A549 (cell line): ENCODE results near the gene TFF2. TPM values are rescaled to one million over a fixed set of nuclear protein-coding genes. Genes with fewer than 3 reads are reported as not detected.

Experiments used
- ATAC-seq, 2 experiments: fragments of 200-7000 bp in 1 of 2; fragments of >200 bp in 1 of 2; cut with Nextera tagmentation in 1 of 2; cut with Tn5 transposase in 1 of 2; 3 replicates each; pipeline versions ENCODE4 v1.8.0 to v1.9.1; 2018 to 2020; ENCODE audit warnings: mild to moderate bottlenecking in 1 of 2, moderate library complexity in 1 of 2
- CTCF ChIA-PET: fragments of 300-600 bp; sonication (Branson Sonifier 250); formaldehyde crosslinking; extraction: SDS; loops from one replicate; lab custom pipeline; 2021; ENCODE audit warnings: antibody characterized with exemption, inconsistent platforms; lab: Yijun Ruan, JAX
- POLR2A ChIA-PET: fragments of 350-600 bp; formaldehyde crosslinking; extraction: SDS; loops from one replicate; lab custom pipeline; 2021; ENCODE audit warnings: antibody characterized with exemption, inconsistent platforms; lab: Yijun Ruan, JAX
- DNase-seq, 2 experiments: peaks; one replicate each; pipeline versions ENCODE4 v3.0.0 to v3.0.0-alpha.2; 2011 to 2016; ENCODE audit warnings: low read depth in 1 of 2, low spot score in 1 of 2
- FAIRE-seq: peaks from 2 replicates; lab custom pipeline; 2011; peaks lifted over from hg19 to GRCh38; lab: Jason Lieb, UNC
- H3K27ac ChIP-seq, 2 experiments: fragments of >200 bp; sonication (Bioruptor Twin); formaldehyde crosslinking; 3 replicates each; pipeline ENCODE4 v1.5.1; 2016 to 2017
- H3K4me1 ChIP-seq: fragments of >200 bp; sonication (Bioruptor Twin); formaldehyde crosslinking; 3 replicates; pipeline ENCODE4 v1.6.1; 2016
- H3K4me2 ChIP-seq: fragments of >200 bp; sonication (Bioruptor Twin); formaldehyde crosslinking; 3 replicates; pipeline ENCODE4 v1.6.1; 2016
- H3K4me3 ChIP-seq: fragments of >200 bp; sonication (Bioruptor Twin); formaldehyde crosslinking; 3 replicates; pipeline ENCODE4 v1.5.1; 2016
- H3K9me3 ChIP-seq: fragments of >200 bp; sonication (Bioruptor Twin); formaldehyde crosslinking; 3 replicates; pipeline ENCODE4 v1.6.1; 2016
- ELK1 ChIP-seq: fragments of 150-350 bp; IDR thresholded peaks from 2 replicates; pipeline ENCODE4 v1.6.1; 2014; ENCODE audit warnings: low read depth, mild to moderate bottlenecking, low read length
- ESRRA ChIP-seq: fragments of 150-350 bp; IDR thresholded peaks from 2 replicates; pipeline ENCODE4 v1.6.1; 2014; ENCODE audit warnings: mild to moderate bottlenecking, low read length, borderline replicate concordance
- FOSB ChIP-seq: fragments of 250-450 bp; sonication (Bioruptor Pico); IDR thresholded peaks from 2 replicates; pipeline ENCODE4 v1.5.0; 2020; ENCODE audit warnings: mild to moderate bottlenecking, moderate library complexity
- GATA3 ChIP-seq: IDR thresholded peaks from 2 replicates; pipeline ENCODE4 v1.6.1; 2012; ENCODE audit warnings: borderline replicate concordance
- HEYL ChIP-seq: fragments of 250-450 bp; sonication (Bioruptor Pico); IDR thresholded peaks from 2 replicates; pipeline ENCODE4 v1.8.0; 2021; ENCODE audit warnings: mild to moderate bottlenecking, moderate library complexity
- MAFK ChIP-seq: fragments of 450-650 bp; IDR thresholded peaks from 2 replicates; pipeline ENCODE4 v1.6.1; 2014; ENCODE audit not compliant: partially characterized antibody
- MAZ ChIP-seq: fragments of 150-350 bp; IDR thresholded peaks from 2 replicates; pipeline ENCODE4 v1.6.1; 2014; ENCODE audit warnings: antibody characterized with exemption, low read depth, low read length, borderline replicate concordance
- MYC ChIP-seq: IDR thresholded peaks from 2 replicates; pipeline ENCODE4 v1.6.1; 2012; ENCODE audit warnings: mild to moderate bottlenecking, inconsistent platforms, low read length, improper control_type of control experiment, borderline replicate concordance
- RAD21 ChIP-seq, 2 experiments: fragments of >200 bp in 1 of 2; sonication (Bioruptor Twin) in 1 of 2; formaldehyde crosslinking in 1 of 2; IDR thresholded peaks in 1 of 2; conservative IDR thresholded peaks in 1 of 2; 2 replicates in 1 of 2; 3 replicates in 1 of 2; pipeline ENCODE4 v1.6.1; 2012 to 2018; ENCODE audit warnings: inconsistent platforms in 1 of 2
- REST ChIP-seq: fragments of 200-600 bp; sonication (generic); IDR thresholded peaks from 2 replicates; pipeline ENCODE4 v1.6.1; 2016; ENCODE audit warnings: antibody characterized with exemption, mild to moderate bottlenecking, moderate library complexity
- RFX5 ChIP-seq: fragments of 450-650 bp; IDR thresholded peaks from 2 replicates; pipeline ENCODE4 v1.7.1; 2014; ENCODE audit warnings: antibody characterized with exemption, mild to moderate bottlenecking, moderate library complexity
- SMC3 ChIP-seq: fragments of >200 bp; sonication (Bioruptor Twin); formaldehyde crosslinking; IDR thresholded peaks from 3 replicates; pipeline ENCODE4 v1.6.1; 2018; ENCODE audit warnings: inconsistent platforms
- ZSCAN20 ChIP-seq: fragments of 250-450 bp; sonication (Bioruptor Pico); IDR thresholded peaks from 2 replicates; pipeline ENCODE4 v1.8.0; 2022; ENCODE audit warnings: mild to moderate bottlenecking, moderate library complexity
- WGBS: methylation state at CpG from one replicate; pipeline ENCODE4 v1.1.6; 2017; ENCODE audit errors: missing lambda C conversion rate; 5-methylcytosine and 5-hydroxymethylcytosine counted together
- polyA plus RNA-seq, 4 experiments: library from polyadenylated mRNA; depleted of rRNA in 3 of 4; stranded (reverse); fragments of >200 nt; fragmentation: RNase III in 1 of 4; extraction: RNeasy Plus Mini Kit Qiagen cat#74134 plus additional on column Dnase treatment in 1 of 4; gene quantifications; 2 replicates in 3 of 4; 3 replicates in 1 of 4; pipeline ENCODE4 v1.2.3, GENCODE V29; 2011 to 2017
- TF ChIP-seq, protein P1 (sequence below): fragments of >200 bp; sonication (Bioruptor Twin); formaldehyde crosslinking; IDR thresholded peaks from 3 replicates; pipeline ENCODE4 v1.5.1; 2016
- TF ChIP-seq, protein P2 (sequence below): IDR thresholded peaks from 2 replicates; pipeline ENCODE4 v1.6.1; 2012

TFF2 gene
- polyA plus RNA-seq, 2 of the 4 experiments (the other 2 are of a cell fraction), result not detected

DNA sequence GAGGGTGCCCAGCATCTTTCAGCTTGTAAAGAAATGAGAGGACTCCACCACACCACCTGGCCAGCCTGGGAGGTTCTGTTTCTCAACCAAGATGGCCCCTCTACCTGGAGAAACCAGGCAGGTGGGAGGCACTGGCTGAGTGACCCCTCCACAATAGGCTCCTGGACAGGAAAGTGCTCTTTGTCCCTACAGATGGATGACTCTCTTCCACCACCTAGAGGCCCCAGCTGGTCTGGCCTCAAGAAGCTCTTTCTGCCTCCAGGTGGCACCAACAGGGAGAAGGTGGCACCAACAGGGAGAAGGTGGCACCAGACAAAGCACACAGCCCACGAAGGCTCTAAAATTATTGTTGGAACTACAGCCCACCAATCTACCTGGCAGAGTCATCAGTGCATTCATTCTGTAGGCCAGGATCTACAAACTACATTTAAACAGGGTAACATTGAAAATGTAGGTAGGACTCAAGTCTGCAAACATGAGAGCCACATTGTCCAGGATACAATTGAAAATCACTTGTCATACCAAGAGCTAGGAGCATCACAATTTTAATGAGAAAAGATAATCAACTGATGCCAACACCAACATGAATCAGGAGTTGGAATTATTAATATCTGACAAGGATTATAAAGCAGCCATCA is 30.7 kb upstream of the TFF2 start:
- TF ChIP-seq HEYL (CRISPR knock-in tag), result no peak
- TF ChIP-seq ESRRA, result no peak
- no peak for TF ChIP-seq ELK1
- TF ChIP-seq, protein P1, sequence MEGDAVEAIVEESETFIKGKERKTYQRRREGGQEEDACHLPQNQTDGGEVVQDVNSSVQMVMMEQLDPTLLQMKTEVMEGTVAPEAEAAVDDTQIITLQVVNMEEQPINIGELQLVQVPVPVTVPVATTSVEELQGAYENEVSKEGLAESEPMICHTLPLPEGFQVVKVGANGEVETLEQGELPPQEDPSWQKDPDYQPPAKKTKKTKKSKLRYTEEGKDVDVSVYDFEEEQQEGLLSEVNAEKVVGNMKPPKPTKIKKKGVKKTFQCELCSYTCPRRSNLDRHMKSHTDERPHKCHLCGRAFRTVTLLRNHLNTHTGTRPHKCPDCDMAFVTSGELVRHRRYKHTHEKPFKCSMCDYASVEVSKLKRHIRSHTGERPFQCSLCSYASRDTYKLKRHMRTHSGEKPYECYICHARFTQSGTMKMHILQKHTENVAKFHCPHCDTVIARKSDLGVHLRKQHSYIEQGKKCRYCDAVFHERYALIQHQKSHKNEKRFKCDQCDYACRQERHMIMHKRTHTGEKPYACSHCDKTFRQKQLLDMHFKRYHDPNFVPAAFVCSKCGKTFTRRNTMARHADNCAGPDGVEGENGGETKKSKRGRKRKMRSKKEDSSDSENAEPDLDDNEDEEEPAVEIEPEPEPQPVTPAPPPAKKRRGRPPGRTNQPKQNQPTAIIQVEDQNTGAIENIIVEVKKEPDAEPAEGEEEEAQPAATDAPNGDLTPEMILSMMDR, result peak; percentile 59
- TF ChIP-seq SMC3, result peak; percentile 67
- TF ChIP-seq, protein P2, sequence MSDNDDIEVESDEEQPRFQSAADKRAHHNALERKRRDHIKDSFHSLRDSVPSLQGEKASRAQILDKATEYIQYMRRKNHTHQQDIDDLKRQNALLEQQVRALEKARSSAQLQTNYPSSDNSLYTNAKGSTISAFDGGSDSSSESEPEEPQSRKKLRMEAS, result no peak
- TF ChIP-seq MYC, result no peak
- TF ChIP-seq REST, result no peak
- TF ChIP-seq MAFK, result no peak
- no peak for TF ChIP-seq ZSCAN20 (CRISPR knock-in tag)
- no peak for TF ChIP-seq FOSB
- TF ChIP-seq RAD21 (conservative IDR thresholded peaks at IDR 0.05 in 1 of 2, IDR thresholded peaks at IDR 0.05 in 1 of 2), result peak; percentile 68 to 77
- ATAC-seq, result peak; percentile 77 to 89
- H3K4me3 ChIP-seq, result no peak overlapping the region
- H3K4me1 ChIP-seq, result no peaks in the 10 kb centered on the region; the same call in 2 of the 3 replicates
- peak; percentile 26 to 61 for DNase-seq
- no peak for FAIRE-seq
- ChIA-PET CTCF (interaction anchor here (0.8 to 3.0 kb wide), 20 partner anchors 11 to 236 kb away, joined by 3 to 14 read pairs (median 4); partner anchors contain the start of gene TFF1), POLR2A (no interaction called here)
- peaks cover 9% of the 10 kb centered on the region; the same call in 2 of the 3 replicates for H3K9me3 ChIP-seq
- 0% methylated on average over 1 of the region's 1 CpG for WGBS
- no peak overlapping the region for H3K27ac ChIP-seq
- H3K4me2 ChIP-seq, result no peak overlapping the region

GRCh38 chr21:42379426-42380215 is 28.8 kb upstream of the TFF2 start:
- DNase-seq, result no peak
- whole genome bisulfite sequencing, result 64% methylated on average over 13 of the region's 17 CpGs
- no peak for TF ChIP-seq RFX5
- TF ChIP-seq ZSCAN20 (CRISPR knock-in tag), result no peak
- no peak for TF ChIP-seq GATA3
- TF ChIP-seq, protein P2, result no peak
- no peak for TF ChIP-seq MAFK
- no peak for TF ChIP-seq MAZ
- TF ChIP-seq, all 56 proteins: peak for 0
- CTCF ChIA-PET, result interaction anchor here (0.5 kb wide), 1 partner anchor 33 kb away, joined by 3 read pairs; no protein-coding TSS in a partner anchor
- ATAC-seq (no peak), FAIRE-seq (no peak)
- H3K9me3 ChIP-seq, result peaks cover 9% of the 10 kb centered on the region; the same call in 2 of the 3 replicates
- H3K27ac ChIP-seq, result no peak overlapping the region
- POLR2A ChIA-PET, result no interaction called here
- H3K4me2 ChIP-seq, result no peak overlapping the region
- no peak overlapping the region for H3K4me3 ChIP-seq
- no peaks in the 10 kb centered on the region; the same call in 2 of the 3 replicates for H3K4me1 ChIP-seq
